HG03045 (cell line): Measurements from ENCODE around the gene UGT2A3.

Source experiments
- ATAC-seq: cut with Tn5 transposase; IDR thresholded peaks from one replicate; pipeline ENCODE4 v1.9.1; 2021; ENCODE audit warnings: mild to moderate bottlenecking, moderate library complexity; ENCODE audit not compliant: unreplicated experiment

Gene UGT2A3

DNA sequence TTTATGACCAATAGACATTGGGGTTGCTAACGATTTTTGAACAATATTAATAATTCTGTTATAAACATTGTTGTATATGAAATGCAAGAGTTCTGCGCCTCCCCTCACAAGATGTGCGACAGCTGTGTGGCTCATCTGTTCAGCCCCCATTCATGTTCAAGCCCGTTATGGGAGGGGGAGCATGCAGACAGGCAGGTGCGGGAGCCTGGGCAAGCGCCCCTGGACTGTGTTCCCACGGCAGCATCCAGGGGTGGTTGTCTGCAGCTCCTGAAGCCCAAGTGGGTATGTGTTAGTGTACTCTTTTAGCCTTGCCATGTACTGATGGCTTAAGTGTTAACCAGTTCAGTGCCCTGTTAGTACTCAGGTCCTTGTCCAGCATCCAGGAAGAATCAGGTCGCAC is 34.6 kb downstream of the UGT2A3 start:
- ATAC-seq: no peak

DNA sequence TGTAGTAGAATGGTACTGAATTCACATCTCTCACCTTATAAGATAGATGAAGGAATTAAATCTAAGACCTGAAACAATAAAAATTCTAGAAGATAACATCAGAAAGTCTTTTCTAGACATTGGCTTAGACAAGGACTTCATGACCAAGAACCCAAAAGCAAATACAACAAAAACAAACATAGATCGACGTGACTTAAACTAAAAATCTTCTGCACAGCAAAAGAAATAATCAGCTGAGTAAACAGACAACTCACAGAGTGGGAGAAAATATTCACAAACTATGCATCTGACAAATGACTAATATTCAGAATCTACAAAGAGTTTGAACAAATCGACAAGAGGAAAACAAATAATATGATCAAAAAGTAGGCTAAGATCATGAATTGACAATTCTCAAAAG is 38.8 kb downstream of the UGT2A3 start:
- no peak for ATAC-seq

DNA sequence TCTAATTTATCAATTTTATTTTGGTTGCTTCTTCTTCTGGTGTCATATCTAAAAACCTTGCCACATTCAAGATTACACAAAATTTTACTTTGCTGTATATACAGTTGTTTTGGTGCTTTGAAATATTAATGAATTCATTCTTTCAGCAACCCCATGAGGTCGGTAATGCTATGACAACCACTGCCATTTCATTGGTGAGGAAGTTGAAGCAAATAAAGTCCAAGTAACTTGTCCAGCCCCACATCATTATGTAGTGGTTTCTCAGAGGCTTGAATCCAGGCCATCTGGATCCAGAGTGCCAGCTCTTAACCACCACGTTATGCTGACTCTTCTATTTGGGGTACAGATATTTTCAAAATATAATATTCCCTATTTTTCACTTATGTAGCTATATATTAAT is 42.2 kb downstream of the UGT2A3 start:
- no peak for ATAC-seq

DNA sequence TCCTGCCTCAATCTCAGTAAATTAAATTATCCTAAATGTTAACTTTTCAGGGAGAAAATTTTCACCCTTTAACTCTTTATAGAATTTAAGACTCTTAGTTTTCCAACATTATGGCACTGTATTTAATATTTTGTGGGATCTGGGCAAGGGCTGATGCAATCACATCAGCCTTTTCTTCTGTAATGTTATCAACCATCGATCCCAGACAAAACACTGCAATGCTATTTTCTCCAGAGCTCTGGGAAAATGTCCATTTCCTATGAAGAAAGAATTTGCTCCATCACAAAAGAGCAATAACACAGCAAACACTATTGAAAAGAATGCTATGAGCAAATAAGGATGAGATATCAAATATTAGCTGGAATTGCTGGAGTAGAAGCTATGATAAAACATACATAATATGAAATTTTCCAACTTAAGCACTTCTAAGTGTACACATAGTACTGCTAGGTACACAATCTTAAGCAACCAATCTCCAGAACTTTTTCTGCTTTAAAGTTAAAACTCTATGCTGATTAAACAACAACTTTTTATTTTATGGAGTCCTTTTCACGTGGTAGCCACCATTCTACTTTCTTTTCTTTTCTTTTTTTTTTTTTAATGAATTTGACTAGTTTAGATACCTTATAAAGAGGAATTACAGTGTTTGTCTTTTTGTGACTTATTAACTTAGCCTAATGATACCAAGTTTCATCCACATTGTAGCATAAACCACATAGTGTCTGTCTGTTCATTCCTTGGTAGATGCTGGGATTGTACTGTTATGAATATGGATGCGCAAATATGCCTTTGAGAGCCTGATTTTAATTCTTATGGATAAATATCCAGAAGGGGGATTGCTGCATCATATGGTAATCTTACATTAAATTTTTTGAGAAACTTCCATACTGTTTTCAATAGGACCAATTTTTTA is 43.6 kb downstream of the UGT2A3 start:
- no peak for ATAC-seq

DNA sequence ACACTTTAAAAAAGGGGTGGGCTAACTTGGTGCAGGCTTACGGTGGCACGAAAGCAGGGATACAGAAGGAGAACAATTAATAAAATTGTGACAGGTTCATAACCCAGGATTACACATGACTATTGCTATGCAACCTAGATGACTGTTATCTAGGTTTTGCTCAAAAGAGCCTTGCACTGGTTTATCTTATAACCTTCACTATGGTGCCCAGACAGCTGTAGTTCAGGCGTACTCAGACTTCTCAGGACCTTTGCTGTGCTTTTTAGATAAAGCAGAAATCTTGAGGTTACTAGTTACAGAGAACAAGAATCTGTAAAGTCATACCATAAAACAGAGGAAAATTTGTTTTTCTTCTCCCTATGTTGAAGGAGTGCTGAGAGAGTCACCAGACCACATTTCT is 44.4 kb downstream of the UGT2A3 start:
- ATAC-seq: no peak

DNA sequence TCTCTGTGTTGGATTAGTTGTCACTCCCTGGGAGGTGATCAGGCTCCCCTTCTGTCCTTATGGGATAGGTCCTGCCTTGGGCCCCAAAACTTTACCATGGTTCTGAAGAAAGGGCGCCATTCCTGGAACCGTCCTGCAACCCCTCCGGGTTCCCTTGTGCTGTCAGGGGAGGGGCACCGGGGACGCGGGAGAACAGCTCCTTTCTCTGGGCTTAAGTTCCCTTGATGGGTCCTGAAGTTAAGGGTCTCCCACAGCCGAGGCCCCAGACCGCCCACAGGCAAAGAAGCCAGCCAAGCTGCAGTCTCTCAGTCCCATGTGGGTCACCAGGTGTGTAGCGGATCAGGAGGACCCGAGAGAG is 44.8 kb downstream of the UGT2A3 start:
- ATAC-seq: no peak

DNA sequence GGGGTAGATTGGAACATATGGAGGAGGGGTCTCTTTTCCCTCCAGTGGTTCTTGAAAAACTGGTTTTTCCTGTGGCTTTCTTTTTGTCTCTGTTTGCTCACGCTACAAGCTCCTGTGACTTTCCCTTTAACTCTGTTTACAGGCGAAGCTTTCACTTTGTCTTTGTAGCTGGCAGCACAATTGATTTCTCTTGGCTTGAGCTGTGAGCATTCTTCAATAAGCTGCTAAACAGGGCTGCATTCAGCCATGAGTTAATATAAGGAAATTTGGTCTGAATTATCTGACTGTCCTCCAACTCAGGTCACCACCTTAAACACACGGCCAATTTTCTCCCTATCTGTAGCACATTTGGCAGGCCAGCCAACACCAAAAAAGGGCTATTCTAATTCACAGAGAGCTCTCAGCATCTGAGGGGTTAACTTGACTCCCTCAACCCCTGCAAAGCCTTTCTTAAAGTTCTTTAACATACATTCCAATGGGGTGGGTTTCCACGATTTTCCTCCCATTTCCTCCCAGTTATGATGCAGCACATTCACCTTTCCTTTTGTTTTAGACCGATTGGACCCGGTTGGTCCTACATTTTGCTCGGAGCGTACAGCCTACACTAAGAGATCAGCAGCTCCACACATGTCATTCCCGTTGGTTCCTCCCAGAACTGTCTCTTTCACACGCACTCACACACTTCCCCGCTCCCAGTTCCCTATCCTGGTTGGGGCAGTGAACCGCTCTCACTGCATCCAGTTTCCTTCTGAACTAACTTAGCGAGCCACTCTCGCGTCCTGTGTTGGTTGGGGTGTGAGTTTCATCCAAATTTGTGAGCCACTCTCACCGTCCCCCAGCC is 45.4 kb downstream of the UGT2A3 start:
- ATAC-seq: no peak

DNA sequence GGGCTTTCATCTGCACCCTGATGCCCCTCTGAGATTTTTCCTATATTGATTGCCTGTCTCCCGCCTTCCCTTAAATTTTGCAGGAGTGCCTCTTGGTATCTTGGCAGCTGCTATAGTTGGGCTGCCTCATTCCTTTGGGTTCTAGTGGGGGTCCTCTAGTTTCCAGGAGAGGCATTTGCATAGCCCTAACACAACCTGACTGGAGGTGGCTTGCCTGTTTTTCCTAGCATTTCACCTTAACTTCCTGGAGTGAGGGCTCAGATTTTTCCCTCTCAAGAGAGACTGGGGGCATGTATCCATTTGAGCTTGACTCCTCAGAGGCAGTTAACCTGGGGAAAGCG is 46.0 kb downstream of the UGT2A3 start:
- no peak for ATAC-seq

DNA sequence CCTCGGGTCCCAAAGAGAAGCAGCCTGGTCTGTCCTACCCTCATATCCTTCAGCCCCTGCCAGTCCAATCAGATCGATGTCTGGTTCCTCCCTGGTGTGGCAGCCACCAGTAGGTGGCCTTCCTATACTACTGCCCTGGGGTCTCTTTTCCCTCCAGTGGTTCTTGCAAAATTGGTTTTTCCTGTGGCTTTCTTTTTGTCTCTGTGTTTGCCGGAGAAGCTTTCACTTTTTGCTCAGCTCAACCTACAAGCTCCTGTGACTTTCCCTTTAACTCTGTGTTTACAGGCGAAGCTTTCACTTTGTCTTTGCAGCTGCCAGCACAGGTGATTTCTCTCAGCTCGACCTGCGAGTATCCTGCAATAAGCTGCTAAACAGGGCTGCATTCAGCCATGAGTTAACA is 46.8 kb downstream of the UGT2A3 start:
- peak; percentile 43 for ATAC-seq

DNA sequence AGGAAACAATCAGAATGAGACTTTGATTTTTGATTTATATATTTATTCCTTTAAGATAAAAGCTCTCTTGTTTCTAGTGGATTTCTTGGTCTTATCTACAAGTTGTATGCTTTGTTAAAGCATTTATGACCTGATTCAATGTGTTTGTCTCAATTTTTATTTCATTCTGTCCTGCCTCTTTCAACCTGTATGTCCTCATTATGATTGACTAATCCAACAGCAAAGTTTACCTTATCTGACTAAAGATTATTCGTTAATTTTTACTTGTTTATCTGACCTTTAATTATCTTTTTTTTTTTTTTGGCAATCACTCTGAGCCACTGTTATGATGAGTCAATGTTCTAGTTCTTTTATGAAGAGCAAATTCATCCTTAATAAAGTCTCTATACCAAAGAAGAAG is 54.9 kb downstream of the UGT2A3 start:
- ATAC-seq: no peak

DNA sequence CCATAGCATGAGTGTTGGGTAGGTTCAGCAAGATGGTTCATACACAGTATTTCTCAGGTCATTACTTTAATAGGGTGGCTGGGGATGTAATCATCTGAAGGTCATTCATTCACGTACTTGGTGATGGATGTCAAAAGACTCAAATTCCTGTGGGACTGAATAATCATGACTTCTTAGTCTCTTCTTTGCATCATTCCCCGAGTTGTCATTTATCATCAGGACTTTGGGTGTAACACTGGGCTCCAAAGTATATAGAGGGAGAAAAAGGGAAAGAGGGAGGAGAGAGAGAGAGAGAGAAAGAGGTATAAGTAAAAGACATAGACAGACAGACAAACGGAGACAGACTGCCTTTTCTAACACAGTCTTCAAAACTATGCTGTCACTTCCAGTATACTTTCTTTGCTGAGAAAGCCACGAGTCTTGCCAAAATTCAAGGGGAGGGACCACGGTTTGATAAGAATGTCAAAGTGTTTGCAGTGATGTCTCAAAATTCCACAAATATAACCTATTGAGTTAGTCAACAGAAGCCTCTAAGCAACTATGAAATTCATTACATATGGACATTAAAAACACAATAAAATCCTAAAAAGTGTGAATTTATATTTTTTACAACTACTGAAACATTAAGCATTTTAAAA is 55.9 kb downstream of the UGT2A3 start:
- no peak for ATAC-seq

DNA sequence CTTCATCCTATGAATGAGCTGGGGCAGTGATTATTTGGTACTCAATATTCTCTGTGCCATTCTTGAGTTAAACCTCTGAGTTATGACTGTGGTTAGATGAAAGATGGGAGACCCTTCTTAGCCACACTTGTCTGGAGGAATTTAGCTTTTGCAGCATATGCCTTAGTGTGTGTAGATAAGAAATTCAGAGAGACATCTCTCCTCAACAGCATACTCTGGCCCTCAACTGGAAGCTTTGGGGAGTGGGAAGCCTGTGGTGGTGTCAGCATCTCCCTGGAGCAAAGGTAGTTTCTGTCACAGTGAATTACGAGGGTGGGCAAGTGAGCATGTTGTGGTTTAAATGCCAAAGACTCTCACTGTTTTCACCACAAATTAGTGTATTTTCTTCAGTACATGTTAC is 58.7 kb downstream of the UGT2A3 start:
- no peak for ATAC-seq

DNA sequence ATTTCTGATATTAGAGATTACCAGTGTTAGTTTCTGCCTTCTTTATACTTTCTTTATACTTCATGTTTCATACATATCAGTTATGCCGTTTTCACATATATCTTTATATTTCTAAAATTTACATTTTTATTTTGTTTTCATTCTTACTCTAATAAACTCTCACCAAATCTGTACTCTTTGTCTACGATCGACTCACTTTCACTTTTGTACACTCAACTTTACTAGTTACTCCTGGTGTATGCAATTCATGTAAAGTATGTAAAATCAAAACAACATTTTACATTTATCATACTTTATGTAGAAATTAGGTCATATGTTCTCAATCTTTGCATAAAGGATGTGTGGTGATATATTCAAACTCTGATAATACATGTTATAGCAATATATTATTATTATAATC is 59.9 kb downstream of the UGT2A3 start:
- ATAC-seq: no peak

DNA sequence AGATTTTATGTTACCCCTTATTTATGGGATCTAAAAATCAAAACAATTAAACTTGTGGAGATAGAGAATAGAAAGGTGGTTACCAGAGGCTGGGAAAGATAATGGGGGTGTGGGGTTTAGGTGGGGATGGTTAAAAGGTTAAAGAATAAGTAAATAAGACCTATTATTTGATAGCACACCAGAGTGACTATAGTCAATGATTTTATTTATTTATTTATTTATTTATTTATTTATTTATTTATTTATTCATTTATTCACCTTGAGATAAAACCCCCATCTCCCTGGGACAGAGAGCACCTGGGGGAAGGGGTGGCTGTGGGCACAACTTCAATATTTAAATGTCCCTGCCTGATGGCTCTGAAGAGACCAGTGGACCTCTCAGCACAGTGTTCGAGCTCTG is 66.1 kb downstream of the UGT2A3 start:
- no peak for ATAC-seq

DNA sequence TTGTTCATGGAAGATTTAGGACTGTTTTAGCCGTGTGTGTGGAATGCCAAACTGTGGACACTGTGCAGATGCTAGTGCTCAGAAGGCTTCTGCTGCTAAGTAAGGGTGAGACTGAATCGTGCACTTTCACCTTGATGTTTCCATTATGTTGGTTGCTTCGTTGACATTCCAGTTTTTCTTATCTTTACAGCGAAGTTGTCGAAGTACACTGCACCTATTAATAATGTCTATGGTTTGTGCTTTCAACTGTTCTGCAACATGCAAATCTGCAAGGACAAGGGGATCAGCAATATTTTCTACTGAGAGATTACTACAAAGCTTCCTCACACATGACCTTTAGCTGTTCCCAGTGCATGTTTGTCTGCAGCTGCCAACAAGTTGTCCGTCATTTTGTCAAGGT is 67.7 kb downstream of the UGT2A3 start:
- ATAC-seq: no peak
